Measurements from ENCODE around the gene PTPN7. TPM values are rescaled to one million over a fixed set of nuclear protein-coding genes. Genes with fewer than 3 reads are reported as not detected.

The PTPN7 gene
- total RNA-seq, 4 donors from 2014 or later: 0.79 to 8.5 (median 1.8) TPM; not detected in 1

DNA sequence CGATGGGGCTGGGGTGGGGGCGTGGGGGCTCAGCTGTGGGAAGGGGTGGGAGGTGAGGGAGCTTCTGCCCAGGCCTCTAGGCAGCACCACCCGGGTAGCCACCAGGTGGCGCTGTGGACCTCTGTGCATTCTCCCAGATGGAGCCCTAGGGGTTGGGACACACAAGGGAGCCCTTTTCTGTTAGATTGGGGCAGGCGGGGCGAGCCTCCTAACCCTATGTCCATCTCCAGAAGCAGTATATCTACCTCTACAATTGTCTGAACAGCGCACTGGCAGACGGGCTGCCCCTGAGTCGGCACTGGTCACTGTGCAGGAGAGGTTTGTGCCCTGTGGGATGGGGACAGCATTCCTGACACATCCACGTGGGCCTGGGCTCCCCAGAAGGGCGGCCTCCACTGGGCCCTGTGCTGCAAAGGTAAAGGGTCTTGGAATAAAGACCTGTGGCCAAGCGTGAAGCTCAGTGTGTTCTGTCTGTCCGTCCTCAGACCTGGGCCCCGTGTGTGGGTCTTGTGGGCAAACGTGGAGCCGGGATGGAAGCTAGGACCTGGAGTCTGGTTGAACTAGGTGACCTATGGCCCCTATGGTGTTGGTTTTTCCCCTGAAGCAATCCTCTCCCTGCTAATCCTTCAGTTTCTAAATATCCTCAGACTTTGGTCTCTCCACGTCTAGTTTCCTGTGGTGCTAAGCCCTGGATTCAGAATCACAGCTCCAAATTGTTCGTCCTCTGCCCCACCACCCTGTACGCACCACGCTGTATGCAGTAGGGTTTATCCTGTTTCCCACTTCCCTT, 28.8 kb upstream of the PTPN7 start:
- H3K9me3 ChIP-seq: no peaks in the 10 kb centered on the region
- H3K27me3 ChIP-seq: no peaks in the 10 kb centered on the region
- TF ChIP-seq, protein P1, sequence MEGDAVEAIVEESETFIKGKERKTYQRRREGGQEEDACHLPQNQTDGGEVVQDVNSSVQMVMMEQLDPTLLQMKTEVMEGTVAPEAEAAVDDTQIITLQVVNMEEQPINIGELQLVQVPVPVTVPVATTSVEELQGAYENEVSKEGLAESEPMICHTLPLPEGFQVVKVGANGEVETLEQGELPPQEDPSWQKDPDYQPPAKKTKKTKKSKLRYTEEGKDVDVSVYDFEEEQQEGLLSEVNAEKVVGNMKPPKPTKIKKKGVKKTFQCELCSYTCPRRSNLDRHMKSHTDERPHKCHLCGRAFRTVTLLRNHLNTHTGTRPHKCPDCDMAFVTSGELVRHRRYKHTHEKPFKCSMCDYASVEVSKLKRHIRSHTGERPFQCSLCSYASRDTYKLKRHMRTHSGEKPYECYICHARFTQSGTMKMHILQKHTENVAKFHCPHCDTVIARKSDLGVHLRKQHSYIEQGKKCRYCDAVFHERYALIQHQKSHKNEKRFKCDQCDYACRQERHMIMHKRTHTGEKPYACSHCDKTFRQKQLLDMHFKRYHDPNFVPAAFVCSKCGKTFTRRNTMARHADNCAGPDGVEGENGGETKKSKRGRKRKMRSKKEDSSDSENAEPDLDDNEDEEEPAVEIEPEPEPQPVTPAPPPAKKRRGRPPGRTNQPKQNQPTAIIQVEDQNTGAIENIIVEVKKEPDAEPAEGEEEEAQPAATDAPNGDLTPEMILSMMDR (IDR thresholded peaks at IDR 0.05): peak; percentile 57 to 74 (median 65)
- TF ChIP-seq POLR2A (IDR thresholded peaks at IDR 0.05): no peak
- intact Hi-C loops (cut with DNase I; ENCODE audit: low total_unique reads): loop anchor here (5.0 kb wide), 1 partner anchor 528 kb away; no protein-coding TSS in a partner anchor
- H3K27ac ChIP-seq: no peak overlapping the region
- no peaks in the 10 kb centered on the region for H3K4me1 ChIP-seq
- peak; percentile 53 to 63 for DNase-seq
- no peak overlapping the region for H3K4me3 ChIP-seq
- no peaks in the 10 kb centered on the region for H3K36me3 ChIP-seq

GRCh38 chr1:202187697-202188407, 27.4 kb upstream of the PTPN7 start:
- H3K9me3 ChIP-seq: no peaks in the 10 kb centered on the region
- H3K4me3 ChIP-seq: no peak overlapping the region
- H3K4me1 ChIP-seq: no peaks in the 10 kb centered on the region
- DNase-seq: no peak
- no peak overlapping the region for H3K27ac ChIP-seq
- no peaks in the 10 kb centered on the region for H3K27me3 ChIP-seq
- TF ChIP-seq POLR2A (IDR thresholded peaks at IDR 0.05): no peak
- TF ChIP-seq, protein P1 (IDR thresholded peaks at IDR 0.05): no peak
- intact Hi-C loops (cut with DNase I; ENCODE audit: low total_unique reads): loop anchor here (5.0 kb wide), 1 partner anchor 529 kb away; no protein-coding TSS in a partner anchor
- no peaks in the 10 kb centered on the region for H3K36me3 ChIP-seq

DNA sequence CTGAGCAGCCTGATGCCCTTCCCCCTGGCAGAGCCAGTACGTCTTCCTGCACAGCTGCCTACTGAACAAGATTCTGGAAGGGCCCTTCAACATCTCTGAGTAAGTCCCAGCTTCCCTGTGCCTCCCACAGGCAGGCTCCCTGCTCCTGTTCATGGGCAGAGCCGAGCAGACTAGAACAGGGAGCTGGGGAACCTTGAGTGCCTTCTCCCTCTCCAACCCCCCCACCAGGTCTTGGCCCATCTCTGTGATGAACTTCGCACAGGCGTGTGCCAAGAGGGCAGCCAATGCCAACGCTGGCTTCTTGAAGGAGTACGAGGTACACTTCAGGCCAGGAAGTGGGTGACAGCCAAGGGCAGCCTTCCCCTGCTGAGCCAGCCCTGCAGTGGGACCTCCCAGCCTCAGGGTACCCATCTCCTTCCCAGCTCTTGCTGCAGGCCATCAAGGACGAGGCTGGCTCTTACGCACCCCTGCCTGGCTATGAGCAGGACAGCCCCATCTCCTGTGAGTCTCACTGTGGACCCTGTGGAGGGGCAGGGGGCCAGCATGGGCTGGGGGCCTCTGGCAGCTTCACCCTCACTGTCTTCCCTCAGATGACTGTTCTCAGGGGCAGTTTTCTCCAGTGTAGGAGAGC, 26.8 kb upstream of the PTPN7 start:
- no peaks in the 10 kb centered on the region for H3K36me3 ChIP-seq
- no peaks in the 10 kb centered on the region for H3K4me1 ChIP-seq
- TF ChIP-seq, protein P1 (IDR thresholded peaks at IDR 0.05): no peak
- no peak for TF ChIP-seq POLR2A (IDR thresholded peaks at IDR 0.05)
- no peak for DNase-seq
- H3K27ac ChIP-seq: no peak overlapping the region
- no peaks in the 10 kb centered on the region for H3K27me3 ChIP-seq
- intact Hi-C loops (cut with DNase I; ENCODE audit: low total_unique reads): loop anchor here (5.0 kb wide), 1 partner anchor 530 kb away; no protein-coding TSS in a partner anchor
- no peak overlapping the region for H3K4me3 ChIP-seq
- no peaks in the 10 kb centered on the region for H3K9me3 ChIP-seq

GRCh38 chr1:202186327-202186726, 25.9 kb upstream of the PTPN7 start:
- TF ChIP-seq, protein P1 (IDR thresholded peaks at IDR 0.05): no peak
- no peak for TF ChIP-seq POLR2A (IDR thresholded peaks at IDR 0.05)
- Histone ChIP-seq H3K4me1 (no peaks in the 10 kb centered on the region), H3K4me3 (no peak overlapping the region), H3K36me3 (no peaks in the 10 kb centered on the region), H3K27ac (no peak overlapping the region), H3K27me3 (no peaks in the 10 kb centered on the region), H3K9me3 (no peaks in the 10 kb centered on the region)
- no peak for DNase-seq
- intact Hi-C loops (cut with DNase I; ENCODE audit: low total_unique reads): loop anchor here (5.0 kb wide), 1 partner anchor 531 kb away; no protein-coding TSS in a partner anchor

All from uterus (tissue), 4 donors.